GM18519 (cell line): ENCODE results near the gene UBE4A.

Experiments used
- ATAC-seq: cut with Tn5 transposase; IDR thresholded peaks from one replicate; pipeline ENCODE4 v1.9.1; 2021; ENCODE audit warnings: mild to moderate bottlenecking, moderate library complexity; ENCODE audit not compliant: unreplicated experiment, low FRiP score

Gene UBE4A, protein sequence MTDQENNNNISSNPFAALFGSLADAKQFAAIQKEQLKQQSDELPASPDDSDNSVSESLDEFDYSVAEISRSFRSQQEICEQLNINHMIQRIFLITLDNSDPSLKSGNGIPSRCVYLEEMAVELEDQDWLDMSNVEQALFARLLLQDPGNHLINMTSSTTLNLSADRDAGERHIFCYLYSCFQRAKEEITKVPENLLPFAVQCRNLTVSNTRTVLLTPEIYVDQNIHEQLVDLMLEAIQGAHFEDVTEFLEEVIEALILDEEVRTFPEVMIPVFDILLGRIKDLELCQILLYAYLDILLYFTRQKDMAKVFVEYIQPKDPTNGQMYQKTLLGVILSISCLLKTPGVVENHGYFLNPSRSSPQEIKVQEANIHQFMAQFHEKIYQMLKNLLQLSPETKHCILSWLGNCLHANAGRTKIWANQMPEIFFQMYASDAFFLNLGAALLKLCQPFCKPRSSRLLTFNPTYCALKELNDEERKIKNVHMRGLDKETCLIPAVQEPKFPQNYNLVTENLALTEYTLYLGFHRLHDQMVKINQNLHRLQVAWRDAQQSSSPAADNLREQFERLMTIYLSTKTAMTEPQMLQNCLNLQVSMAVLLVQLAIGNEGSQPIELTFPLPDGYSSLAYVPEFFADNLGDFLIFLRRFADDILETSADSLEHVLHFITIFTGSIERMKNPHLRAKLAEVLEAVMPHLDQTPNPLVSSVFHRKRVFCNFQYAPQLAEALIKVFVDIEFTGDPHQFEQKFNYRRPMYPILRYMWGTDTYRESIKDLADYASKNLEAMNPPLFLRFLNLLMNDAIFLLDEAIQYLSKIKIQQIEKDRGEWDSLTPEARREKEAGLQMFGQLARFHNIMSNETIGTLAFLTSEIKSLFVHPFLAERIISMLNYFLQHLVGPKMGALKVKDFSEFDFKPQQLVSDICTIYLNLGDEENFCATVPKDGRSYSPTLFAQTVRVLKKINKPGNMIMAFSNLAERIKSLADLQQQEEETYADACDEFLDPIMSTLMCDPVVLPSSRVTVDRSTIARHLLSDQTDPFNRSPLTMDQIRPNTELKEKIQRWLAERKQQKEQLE

DNA sequence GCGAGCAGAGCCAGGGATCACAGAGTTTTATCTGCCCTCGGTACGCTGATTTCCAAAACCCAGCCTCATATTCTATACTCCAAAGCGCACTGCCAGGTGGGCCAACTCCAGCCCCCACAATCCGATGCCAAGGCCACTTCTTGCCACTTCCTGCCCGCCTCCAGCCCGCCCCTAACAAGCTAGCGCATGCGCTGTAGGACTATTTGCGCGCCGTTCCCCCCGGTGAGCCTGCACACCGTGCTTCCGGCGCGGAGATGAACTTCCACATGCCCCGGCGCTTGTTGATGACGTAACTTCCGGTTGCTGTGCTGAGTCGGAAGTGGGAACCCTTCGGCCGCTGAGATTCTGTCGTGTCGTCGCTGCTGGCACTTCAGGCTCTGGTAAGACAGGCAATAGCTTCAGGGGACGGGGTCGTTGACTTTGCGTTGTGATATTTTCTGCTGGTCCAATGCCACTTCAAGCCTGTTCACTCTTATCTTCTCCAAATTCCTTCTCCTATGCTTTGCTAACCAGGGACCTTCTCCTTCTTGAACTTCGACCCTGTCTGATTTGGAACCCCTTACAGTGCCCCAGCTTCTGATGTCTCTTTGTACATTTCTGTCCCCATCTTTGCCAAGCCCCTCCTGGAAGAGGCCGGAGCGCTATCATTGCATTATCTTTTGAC, at the start of gene UBE4A:
TSS of gene UBE4A (plus strand) at position 306 of the 664 bp plus-strand sequence. CDS start 5,481 bp downstream, outside the sequence.
- peak; percentile 55 for ATAC-seq

DNA sequence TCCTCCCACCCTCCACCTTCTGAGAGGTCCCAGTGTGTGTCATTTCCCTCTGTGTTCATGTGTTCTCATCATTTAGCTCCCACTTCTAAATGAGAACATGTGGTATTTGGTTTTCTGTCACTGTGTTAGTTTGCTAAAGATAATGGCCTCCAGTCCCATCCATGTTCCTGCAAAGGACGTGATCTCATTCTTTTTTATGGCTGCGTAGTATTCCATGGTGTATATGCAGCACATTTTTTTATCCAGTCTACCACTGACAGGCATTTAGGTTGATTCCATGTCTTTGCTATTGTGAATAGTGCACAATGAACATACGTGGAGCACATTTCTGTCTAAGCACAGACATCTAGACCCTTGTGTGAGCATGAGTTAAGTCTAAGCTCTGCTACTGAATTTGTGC, 49.1 kb upstream of the UBE4A start:
- no peak for ATAC-seq

DNA sequence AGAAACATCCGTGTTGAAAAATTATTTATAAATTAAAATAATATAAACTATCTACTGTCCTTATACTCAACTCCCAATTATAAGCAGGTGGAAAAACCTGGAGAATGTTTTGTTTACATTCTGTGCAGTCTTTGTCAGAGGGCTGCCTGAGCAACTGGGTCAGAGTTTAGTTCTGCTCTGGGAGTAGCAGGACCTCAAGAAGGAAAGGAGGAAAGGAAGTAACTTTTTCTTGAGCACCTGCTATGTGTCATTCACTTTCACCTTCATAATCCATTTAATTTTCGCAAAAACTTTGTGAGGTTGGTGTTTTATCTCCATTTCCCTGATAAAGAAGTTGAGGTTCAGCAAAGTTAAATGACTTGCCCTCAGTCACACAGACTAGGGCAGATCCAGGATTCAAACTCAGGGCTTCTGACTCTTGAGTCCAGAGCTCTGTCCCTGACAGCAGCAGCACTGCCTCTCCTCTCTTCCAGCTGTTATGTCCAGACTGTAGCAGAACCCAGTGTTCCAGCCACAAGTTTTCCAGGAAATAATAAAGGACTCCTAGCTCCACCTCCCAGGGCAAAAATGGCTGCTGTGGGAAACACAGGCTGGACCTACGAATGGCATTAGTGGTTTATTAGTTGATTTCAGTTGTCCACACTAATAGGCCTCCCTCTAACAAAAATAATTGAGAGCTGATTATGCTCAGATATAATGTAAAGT, 48.5 kb upstream of the UBE4A start:
- no peak for ATAC-seq

DNA sequence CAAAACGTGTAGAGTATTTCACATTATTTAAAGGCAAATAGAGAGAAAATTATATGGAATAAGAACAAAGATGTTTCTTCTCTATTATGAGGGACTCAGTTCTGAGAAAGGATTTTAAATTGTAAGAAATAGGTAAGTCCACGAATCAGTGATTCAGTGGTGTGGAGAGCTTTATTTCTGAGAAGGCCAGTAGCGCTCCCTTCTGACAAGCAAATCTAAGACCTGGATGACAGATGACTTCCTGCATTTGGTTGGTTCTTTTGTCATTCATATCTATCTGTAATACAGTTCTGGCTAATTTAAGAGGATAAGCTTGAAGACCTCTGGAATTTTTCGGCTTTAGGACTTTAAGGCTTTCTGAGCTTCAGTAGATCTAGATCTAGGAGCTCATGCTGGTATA, 47.9 kb upstream of the UBE4A start:
- ATAC-seq, result no peak

DNA sequence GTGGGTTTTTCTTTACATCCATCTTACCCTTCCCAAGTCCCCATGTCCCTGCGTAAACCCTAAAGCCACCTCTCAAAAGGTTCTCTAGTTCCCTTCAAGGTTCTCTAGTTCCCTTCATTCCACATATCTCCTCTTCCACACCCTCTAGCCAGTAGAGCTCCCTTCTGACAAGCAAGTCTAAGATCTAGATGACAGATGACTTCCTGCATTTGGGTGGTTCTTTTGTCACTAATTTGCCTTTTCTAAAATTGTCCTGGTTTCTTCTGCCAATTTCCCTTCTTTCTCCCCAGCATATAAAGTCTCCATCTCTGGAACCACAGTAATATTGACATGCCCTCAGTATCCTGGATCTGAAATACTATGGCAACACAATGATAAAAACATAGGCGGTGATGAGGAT, 47.1 kb upstream of the UBE4A start:
- ATAC-seq, result no peak

DNA sequence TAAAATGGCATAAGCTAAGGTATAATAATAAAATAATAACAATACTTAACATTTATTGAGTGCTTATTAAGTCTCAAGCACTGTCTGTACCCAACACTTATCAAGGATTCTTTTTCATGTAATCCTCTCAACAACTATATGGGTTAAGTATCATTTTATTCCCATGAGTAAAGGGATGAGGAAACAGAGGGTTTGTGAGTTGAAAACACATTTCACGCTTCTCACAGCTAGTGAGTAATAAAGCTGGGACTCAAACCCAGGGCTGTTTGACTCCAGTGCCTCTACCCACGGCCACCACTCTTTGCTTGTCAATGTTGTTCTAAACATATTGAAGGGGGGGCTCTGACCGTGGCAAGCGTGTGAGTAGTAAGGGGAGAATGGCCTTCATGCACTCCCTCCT, 46.2 kb upstream of the UBE4A start:
- ATAC-seq, result no peak

DNA sequence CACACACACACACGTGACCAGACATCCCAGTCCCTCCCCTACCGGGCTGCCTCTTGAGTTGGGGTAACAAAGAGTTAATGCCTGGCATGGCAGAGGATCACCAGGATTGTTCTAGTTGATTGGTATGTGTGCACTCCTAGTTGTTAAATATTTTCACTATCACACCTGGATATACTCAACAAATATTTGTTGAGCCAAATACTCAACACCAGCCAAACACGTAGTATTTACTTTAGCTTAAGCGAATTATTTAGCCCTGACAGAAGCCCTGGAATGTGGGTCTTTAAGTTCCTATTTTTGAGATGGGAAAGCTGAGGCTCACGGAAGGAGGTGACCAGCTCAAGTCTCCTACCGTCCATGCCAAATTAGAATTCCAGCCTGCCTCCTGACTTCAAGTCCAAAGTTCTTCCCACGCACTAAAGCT, 44.4 kb upstream of the UBE4A start:
- no peak for ATAC-seq

DNA sequence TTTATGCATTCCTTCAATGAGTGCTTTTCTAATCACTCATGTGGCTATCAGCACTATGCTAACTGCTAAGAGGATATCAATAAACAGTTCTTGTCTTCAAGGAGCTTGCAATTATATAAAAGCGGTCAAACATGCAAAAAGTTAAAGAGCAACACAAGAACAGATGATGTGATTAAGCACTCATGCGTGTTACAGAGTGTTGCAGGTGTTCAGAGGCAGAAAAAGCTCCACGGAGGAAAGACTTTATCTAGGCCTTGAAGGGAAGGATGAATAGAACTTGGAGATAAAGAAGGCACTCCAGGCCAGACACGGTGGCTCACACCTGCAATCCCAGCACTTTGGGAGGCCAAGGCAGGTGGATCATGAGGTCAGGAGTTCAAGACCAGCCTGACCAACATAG, 41.3 kb upstream of the UBE4A start:
- no peak for ATAC-seq

DNA sequence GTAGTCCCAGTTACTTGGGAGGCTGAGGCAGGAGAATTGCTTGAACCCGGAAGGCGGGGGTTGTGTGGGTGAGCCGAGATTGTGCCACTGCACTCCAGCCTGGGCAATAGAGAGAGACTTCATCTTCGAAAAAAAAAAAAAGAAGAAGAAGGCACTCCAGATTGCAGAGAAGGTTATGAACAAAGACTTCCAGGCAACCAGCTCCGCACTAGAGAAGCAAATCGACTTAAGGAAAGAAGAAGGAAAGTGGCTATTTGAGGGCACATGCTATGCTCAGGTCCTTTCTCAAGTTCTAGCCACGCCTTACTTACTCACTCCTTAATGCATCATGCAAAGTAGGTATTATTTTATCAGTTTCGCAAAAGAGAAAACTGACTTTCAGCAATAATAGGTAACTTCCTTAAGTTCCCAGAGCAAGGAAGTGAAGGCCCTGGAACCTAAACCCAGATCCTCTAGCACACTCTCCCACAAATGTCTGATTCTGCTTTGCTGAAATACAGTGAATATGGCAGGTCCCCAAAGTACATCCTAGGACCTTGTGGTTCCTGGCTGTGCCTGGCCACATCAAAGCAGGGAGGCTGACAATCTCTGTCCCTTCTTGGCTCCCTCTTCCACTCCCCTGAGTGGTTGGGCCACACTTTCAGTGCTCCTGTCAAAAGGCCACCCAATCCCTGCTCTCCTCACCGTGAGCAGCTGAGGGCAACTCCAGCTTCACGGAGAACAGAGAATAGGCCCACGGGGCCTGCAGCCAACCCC, 40.6 kb upstream of the UBE4A start:
- ATAC-seq, result no peak

DNA sequence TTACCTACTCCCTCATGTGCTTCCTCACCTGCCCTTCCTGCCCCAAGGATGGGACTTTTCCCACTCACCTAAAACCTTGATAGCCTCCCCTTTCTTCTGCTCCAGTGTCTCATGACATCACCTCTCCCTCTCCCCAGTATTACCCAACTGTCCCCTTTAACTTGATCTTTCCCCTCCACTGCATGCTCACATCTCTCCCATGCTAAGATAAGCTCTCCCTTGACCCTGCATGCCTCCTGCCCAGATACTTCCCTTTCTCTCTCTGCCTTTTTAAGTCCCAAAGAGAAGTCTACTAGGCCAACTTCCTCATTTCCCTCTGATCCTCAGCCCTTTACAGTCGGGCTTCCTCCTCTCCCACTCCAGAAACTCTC, 40.1 kb upstream of the UBE4A start:
- no peak for ATAC-seq

DNA sequence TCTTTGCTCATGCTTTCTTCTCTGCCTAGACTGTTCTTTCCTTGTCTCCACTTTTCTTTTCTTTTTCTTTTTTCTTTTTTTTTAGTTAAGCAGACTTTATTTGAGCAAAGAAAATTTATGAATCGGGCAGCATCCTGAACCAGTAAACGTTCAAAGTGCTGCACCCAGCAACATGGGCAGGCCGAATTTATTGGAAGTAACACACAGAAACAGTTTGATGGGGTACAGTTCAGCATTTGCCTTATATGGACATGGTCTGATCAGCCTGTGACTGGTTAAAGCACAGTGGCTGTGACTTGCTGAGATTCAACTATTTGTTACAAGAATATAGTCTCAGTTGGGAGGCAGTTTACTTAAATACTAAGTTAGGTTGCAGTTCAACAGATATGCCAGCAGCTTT, 38.9 kb upstream of the UBE4A start:
- no peak for ATAC-seq

DNA sequence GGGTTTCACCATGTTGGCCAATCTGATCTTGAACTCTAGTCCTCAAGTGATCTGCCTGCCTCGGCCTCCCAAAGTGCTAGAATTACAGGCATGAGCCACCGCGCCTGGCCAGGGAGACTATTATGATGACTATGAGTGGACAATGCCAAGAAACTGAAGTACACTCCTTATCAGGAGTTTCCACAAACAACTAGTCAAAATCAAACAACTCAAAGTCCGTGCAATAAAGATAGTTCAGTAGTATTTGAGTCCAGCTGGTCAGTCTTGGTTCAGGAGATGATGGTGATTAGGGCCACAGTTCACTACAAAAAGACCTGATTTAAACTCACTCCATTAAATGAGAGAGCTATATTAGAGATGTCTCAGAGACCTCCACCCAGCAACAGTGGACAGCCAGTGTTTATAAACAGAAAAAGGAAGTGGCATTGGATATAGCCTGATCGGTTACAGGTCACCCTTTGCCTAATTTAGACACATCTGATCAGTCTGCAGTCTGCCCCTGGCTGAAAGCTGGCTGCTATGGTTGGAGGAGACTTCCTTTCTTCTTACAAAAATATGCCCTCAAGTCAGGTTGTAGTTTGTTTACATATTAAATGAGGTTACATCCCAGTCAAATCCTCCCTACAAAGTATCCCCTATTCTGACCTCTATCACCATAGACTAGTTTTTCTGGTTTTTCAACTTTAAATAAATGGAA, 37.9 kb upstream of the UBE4A start:
- no peak for ATAC-seq

DNA sequence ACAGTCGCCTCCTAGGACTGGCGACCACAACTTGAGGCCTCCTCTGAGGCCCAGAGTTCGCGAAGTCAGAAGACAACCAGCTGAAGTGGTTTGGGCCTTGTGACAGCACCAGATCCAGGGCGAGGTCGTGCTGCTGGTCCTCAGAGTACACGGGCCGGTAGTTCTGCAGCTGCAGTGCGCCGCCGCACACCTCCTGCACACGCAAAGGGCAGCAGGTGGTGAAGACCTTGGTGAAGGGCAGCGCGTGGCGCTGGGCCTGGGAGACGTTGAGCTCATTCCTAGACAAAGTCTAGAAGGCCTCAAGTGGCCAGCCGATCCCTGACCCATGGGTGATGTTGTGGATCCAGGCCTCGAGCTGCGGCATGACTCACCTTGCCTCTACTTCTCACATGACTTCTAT, 36.7 kb upstream of the UBE4A start:
- no peak for ATAC-seq

DNA sequence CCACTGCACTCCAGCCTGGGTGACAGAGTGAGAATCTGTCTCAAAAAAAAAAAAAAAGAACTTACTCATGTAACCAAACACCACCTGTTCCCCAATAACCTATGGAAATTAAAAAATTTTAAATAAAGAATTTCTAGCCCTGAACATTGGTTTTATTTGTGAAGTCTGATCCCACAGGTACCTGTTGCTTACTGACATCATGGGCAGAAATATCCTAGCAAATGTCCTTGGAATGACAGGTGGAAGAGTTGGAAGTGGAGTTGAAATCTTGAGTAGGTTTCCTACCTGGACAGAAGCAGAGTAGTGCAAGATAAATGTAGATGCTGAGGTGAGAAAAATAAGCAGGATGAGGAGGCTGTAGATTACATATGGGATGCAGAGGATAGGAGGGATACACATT, 34.1 kb upstream of the UBE4A start:
- no peak for ATAC-seq

DNA sequence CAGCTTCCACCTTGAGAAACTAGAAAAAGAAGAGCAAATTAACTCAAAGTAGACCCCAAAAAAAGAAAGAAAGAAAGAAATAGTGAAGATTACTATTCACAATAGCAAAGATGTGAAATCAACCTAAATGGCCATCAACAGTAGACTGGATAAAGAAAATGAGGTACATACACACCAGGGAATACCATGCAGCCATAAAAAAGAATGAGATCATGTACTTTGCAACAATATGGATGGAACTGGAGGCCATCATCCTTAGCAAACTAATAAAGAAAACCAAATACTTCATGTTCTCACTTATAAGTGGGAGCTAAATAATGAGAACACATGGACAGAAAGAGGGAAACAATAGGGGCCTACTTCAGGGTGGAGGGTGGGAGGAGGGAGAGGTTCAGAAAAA, 30.7 kb upstream of the UBE4A start:
- no peak for ATAC-seq

DNA sequence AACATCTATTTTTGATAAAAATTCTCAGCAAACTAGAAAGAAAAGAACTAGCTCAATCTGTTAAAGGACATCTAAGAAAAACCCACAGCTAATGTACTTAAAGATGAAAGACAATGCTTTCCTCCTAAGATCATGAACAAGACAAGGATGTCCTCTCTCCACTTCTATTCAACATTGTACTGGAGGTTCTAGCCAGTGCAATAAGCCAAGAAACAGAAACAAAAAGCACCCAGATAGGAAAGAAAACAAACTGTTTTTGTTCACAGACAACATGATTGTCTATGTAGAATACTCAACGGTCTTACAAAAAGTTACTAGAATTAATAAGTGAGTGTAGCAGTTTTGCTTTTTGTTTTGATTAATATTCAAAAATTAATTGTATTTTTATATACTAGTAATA, 24.7 kb upstream of the UBE4A start:
- ATAC-seq, result no peak

DNA sequence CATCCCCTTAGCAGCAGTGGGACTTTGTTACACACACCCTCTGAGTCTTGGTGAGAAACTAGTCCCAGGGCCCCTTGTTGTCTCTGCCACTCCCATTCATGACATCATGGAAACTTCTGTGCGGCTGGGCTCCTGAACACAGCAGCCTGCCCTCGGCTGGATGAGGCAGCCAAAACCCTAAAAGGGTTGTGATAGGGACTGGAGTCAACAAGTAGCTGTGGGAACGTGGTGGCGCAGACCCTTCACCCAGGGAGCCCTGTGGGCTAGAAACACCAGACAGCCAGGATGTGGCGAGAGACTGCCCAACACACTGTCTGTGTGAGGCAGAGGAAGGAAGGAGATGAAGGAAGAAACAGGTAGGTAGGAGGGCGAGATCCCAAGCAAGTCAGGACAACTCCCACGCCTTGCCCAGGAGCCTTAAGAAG, 20.8 kb upstream of the UBE4A start:
- no peak for ATAC-seq

DNA sequence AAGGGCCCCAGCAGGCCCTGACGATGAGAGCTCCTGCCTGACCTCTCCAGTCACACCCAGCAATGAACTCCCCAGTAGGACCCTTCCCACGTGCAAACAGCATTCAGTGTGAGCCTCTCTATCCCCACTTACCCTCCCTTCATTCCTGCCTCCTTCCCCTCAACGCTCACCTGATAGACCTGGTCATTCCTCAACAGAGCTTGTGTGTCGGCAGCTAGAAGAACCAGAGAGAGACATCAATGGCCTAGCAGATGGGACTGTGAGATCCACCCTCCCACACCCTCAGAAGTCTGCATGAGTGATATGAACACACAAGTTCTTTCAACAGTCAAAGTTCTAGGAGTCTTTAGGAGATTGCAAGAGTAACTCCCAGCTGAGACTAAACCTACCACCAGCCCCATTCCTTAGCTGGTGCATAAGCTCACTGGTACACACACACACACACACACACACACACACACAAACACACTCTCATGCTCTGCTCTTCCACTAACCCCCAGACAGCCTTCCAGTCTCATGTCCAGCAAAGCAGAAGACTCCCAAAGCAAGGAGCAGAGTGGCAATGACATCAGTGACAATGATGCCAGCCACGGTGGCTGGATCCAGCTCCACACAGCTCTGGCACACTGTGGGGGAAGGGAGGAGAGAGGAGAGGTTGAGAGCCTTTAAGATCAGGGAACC, 20.0 kb upstream of the UBE4A start:
- ATAC-seq, result no peak
